Hepatocyte (in vitro differentiated cells): ENCODE measurements around the gene HOXD3. TPM values are rescaled to one million over a fixed set of nuclear protein-coding genes. Genes with fewer than 3 reads are reported as not detected.

ENCODE experiments used
- DNase-seq: peaks from one replicate; pipeline ENCODE4 v3.0.0-alpha.2; 2016; ENCODE audit warnings: low spot score
- H2AFZ ChIP-seq: fragments of 200-600 bp; sonication (generic); 2 replicates; pipeline ENCODE4 v1.6.0; 2016; ENCODE audit warnings: antibody characterized with exemption, mild to moderate bottlenecking
- H3K27ac ChIP-seq: fragments of 200-600 bp; sonication (generic); 2 replicates; pipeline ENCODE4 v1.5.1; 2016; ENCODE audit warnings: mild to moderate bottlenecking
- H3K27me3 ChIP-seq: fragments of 200-600 bp; sonication (generic); 2 replicates; pipeline ENCODE4 v1.6.1; 2016
- H3K36me3 ChIP-seq: fragments of 200-600 bp; sonication (generic); replicated peaks from 2 replicates; pipeline ENCODE4 v1.5.1; 2016; ENCODE audit warnings: low read depth; ENCODE audit not compliant: insufficient read depth
- H3K4me1 ChIP-seq: fragments of 200-600 bp; sonication (generic); 2 replicates; pipeline ENCODE4 v1.5.1; 2016; ENCODE audit warnings: mild to moderate bottlenecking, moderate library complexity; ENCODE audit not compliant: insufficient read depth
- H3K4me2 ChIP-seq: fragments of 200-600 bp; sonication (generic); 2 replicates; pipeline ENCODE4 v1.6.0; 2016
- H3K4me3 ChIP-seq: fragments of 200-600 bp; sonication (generic); 2 replicates; pipeline ENCODE4 v1.5.1; 2016; ENCODE audit warnings: mild to moderate bottlenecking
- H3K79me2 ChIP-seq: fragments of 200-600 bp; sonication (generic); 2 replicates; pipeline ENCODE4 v1.6.0; 2017; ENCODE audit warnings: mild to moderate bottlenecking
- H3K9me2 ChIP-seq: fragments of 200-600 bp; sonication (generic); replicated peaks from 2 replicates; pipeline ENCODE4 v1.6.0; 2017; ENCODE audit warnings: mild to moderate bottlenecking; ENCODE audit not compliant: insufficient read depth
- H3K9me3 ChIP-seq: fragments of 200-600 bp; sonication (generic); 2 replicates; pipeline ENCODE4 v1.5.1; 2016; ENCODE audit warnings: low read depth, mild to moderate bottlenecking
- H4K20me1 ChIP-seq: fragments of 200-600 bp; sonication (generic); 2 replicates; pipeline ENCODE4 v1.6.0; 2016; ENCODE audit warnings: mild to moderate bottlenecking; ENCODE audit not compliant: insufficient read depth, poor library complexity, severe bottlenecking
- CTCF ChIP-seq: fragments of 200-600 bp; sonication (generic); IDR thresholded peaks from 2 replicates; pipeline ENCODE4 v1.5.1; 2016; ENCODE audit warnings: antibody characterized with exemption, mild to moderate bottlenecking; ENCODE audit not compliant: poor library complexity
- EZH2 ChIP-seq: fragments of 200-600 bp; sonication (generic); IDR thresholded peaks from 2 replicates; pipeline ENCODE4 v1.6.1; 2016; ENCODE audit warnings: antibody characterized with exemption, mild to moderate bottlenecking, borderline replicate concordance
- EZH2phosphoT487 ChIP-seq: fragments of 200-600 bp; sonication (generic); IDR thresholded peaks from one replicate; pipeline ENCODE4 v1.6.1; 2018; ENCODE audit warnings: antibody characterized with exemption, mild to moderate bottlenecking, low read depth, moderate library complexity; ENCODE audit not compliant: unreplicated experiment, severe bottlenecking
- WGBS: methylation state at CpG from one replicate; pipeline ENCODE4 v1.1.6; 2016; ENCODE audit warnings: low lambda C conversion rate; ENCODE audit errors: missing lambda C conversion rate; 5-methylcytosine and 5-hydroxymethylcytosine counted together
- polyA plus RNA-seq: library from polyadenylated mRNA; unstranded; fragments of >200 nt; fragmentation: Nextera tagmentation; extraction: Ambion mirVana; gene quantifications from 2 replicates; pipeline ENCODE4 v1.2.1, GENCODE V29; 2016
- total RNA-seq: library from RNA; depleted of rRNA; stranded (reverse); fragments of >200 nt; gene quantifications from 2 replicates; pipeline ENCODE4 v1.2.3, GENCODE V29; 2014

HOXD3 gene
- total and polyA plus RNA-seq, 2 experiments from 2014 or later, result 0.13 TPM; not detected in 1

GRCh38 chr2:176199902-176200301 lies 42.8 kb downstream of the HOXD3 start:
- Histone ChIP-seq H3K27me3 (peaks cover 47% of the 10 kb centered on the region), H3K36me3 (no peaks in the 10 kb centered on the region), H2AFZ (no peak overlapping the region)

DNA sequence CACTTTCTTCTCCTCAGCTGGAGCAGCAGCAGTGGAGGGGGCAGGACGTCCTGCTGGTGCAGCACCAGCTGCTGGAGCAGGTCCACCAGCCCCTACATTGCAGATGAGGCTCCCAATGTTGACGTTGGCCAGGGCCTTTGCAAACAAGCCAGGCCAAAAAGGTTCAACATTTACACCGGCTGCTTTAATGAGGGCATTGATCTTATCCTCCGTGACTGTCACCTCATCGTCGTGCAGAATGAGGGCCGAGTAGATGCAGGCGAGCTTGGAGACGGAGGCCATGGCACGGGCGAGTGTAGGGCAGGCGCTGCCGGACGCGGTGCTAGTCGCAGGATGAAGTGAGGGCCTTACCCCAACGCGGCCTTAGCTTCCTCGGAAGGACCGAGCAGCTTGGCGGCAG lies 43.9 kb downstream of the HOXD3 start:
- Histone ChIP-seq H3K4me2 (no peak overlapping the region), H3K79me2 (no peaks in the 10 kb centered on the region)
- WGBS, result 84% methylated on average over 21 of the region's 21 CpGs

More at GRCh38 chr2:176199902-176200301, 42.8 kb downstream of the HOXD3 start:
- Histone ChIP-seq H4K20me1 (no peaks in the 10 kb centered on the region), H3K4me2 (no peak overlapping the region), H3K4me3 (no peak overlapping the region), H3K9me3 (no peaks in the 10 kb centered on the region), H3K27ac (no peak overlapping the region), H3K9me2 (no peaks in the 10 kb centered on the region), H3K79me2 (no peaks in the 10 kb centered on the region), H3K4me1 (no peaks in the 10 kb centered on the region)
- DNase-seq, result no peak
- no peak for TF ChIP-seq EZH2
- no peak for TF ChIP-seq CTCF
- TF ChIP-seq EZH2phosphoT487, result no peak

GRCh38 chr2:176202491-176202890 lies 45.4 kb downstream of the HOXD3 start:
- Histone ChIP-seq H3K9me3 (no peaks in the 10 kb centered on the region), H3K27me3 (peaks cover 37% of the 10 kb centered on the region), H3K4me1 (no peaks in the 10 kb centered on the region), H2AFZ (no peak overlapping the region), H3K79me2 (no peaks in the 10 kb centered on the region), H3K4me2 (no peak overlapping the region), H3K4me3 (no peak overlapping the region), H3K36me3 (no peaks in the 10 kb centered on the region), H3K9me2 (no peaks in the 10 kb centered on the region), H3K27ac (no peak overlapping the region), H4K20me1 (no peaks in the 10 kb centered on the region)
- DNase-seq, result no peak
- WGBS, result 87% methylated on average over 7 of the region's 7 CpGs
- no peak for TF ChIP-seq CTCF
- no peak for TF ChIP-seq EZH2phosphoT487

More for the DNA sequence above, 43.9 kb downstream of the HOXD3 start:
- Histone ChIP-seq H3K9me3 (no peaks in the 10 kb centered on the region), H3K36me3 (no peaks in the 10 kb centered on the region), H4K20me1 (no peaks in the 10 kb centered on the region), H3K4me1 (no peaks in the 10 kb centered on the region), H3K27me3 (peaks cover 50% of the 10 kb centered on the region), H3K9me2 (no peaks in the 10 kb centered on the region), H3K4me3 (no peak overlapping the region), H3K27ac (no peak overlapping the region), H2AFZ (no peak overlapping the region)
- no peak for DNase-seq
- TF ChIP-seq EZH2phosphoT487 (no peak), CTCF (no peak), EZH2 (no peak)

DNA sequence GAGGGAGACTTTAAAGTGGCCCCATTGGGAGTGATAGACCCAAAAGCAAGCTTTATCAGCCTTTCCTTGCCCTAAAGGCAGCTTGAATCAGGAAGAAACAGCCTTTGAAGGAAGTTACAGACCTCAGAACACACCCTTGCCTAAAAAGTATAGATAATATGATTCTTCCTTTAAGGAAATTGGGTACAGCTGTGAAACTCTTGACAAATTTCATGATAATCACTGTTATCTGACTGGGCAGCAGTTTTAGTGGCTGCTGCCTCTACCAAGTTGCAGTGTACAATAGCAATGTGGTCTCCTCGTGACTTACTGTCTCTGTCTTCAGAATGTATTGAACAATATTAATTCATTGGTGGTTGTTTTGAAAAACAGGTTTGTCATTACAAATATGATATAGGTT lies 48.0 kb downstream of the HOXD3 start:
- H3K79me2 ChIP-seq, result no peaks in the 10 kb centered on the region
- TF ChIP-seq EZH2phosphoT487, result no peak
- TF ChIP-seq EZH2, result no peak
- TF ChIP-seq CTCF, result no peak
- H3K27me3 ChIP-seq, result peaks cover 29% of the 10 kb centered on the region
- 89% methylated on average over 1 of the region's 1 CpG for WGBS
- no peak overlapping the region for H3K27ac ChIP-seq
- H2AFZ ChIP-seq, result no peak overlapping the region
- no peaks in the 10 kb centered on the region for H3K9me2 ChIP-seq
- no peaks in the 10 kb centered on the region for H3K4me1 ChIP-seq
- no peaks in the 10 kb centered on the region for H3K9me3 ChIP-seq
- no peak for DNase-seq
- no peak overlapping the region for H3K4me2 ChIP-seq
- H3K36me3 ChIP-seq, result no peaks in the 10 kb centered on the region
- H4K20me1 ChIP-seq, result no peaks in the 10 kb centered on the region
- H3K4me3 ChIP-seq, result no peak overlapping the region
